ENCODE measurements around the gene DEPP1.

The DEPP1 gene

DNA sequence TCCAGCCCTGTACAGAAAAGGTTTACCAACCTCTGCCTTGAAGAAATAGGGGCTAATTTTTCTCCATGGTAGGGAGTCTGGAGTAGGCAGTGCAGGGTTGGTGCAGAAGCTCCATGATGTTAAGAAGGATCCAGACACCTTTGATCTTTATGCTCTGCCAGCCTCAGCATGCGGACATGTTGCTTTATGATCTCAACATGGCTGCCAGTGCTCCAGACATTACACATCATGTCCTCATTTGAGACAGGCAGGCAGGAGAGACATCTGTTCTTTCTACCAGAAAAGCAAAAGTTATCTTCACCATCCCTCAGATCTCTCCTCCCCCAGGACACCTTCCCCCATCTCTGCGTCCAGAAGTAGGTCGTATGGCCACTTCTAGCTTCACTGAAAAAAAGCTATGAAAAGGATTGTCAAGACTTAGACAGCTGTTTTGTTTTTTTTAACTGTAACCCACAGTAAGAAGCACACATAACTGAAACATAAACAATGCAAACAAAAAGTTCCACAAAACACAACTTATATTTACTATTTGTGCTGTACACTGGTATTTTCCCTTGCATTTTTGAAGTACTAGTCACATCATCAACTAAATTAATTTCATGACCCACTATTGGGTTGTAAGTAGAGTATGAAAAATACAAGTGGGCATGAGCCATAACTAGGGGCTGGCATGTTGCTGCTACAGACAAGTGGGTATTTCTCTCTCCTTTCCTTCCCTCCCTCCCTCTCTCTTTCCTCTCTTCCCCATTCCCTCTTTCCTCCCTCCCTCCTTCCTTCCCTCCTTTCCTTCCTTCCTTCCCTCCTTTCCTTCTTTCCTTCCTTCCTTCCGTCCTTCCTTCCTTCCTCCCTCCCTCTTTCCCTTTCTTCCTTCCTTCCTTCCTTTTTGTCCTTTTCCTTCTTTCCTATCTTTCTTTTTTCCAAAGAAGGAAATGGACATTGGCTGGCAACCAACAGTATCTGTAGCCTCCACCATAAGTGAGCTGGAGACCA lies 21.6 kb downstream of the DEPP1 start:
- no peak overlapping the region for H3K9ac ChIP-seq (ENCODE audit: low read depth, low read length)
- H3K4me1 ChIP-seq (ENCODE audit: insufficient read depth, low read length) = peaks cover 46% of the 10 kb centered on the region
- H3K36me3 ChIP-seq (ENCODE audit: insufficient read depth, low read length) = no peaks in the 10 kb centered on the region
- no peak overlapping the region for H3K27ac ChIP-seq (ENCODE audit: low read depth, low read length)
- H3K9me3 ChIP-seq (ENCODE audit: insufficient read depth, low read depth, low read length) = no peaks in the 10 kb centered on the region
- 92% methylated on average over 4 of the region's 4 CpGs for WGBS
- H3K27me3 ChIP-seq (ENCODE audit: insufficient read depth, low read length) = peaks cover 10% of the 10 kb centered on the region
- H3K4me3 ChIP-seq (ENCODE audit: low read length) = no peak overlapping the region

DNA sequence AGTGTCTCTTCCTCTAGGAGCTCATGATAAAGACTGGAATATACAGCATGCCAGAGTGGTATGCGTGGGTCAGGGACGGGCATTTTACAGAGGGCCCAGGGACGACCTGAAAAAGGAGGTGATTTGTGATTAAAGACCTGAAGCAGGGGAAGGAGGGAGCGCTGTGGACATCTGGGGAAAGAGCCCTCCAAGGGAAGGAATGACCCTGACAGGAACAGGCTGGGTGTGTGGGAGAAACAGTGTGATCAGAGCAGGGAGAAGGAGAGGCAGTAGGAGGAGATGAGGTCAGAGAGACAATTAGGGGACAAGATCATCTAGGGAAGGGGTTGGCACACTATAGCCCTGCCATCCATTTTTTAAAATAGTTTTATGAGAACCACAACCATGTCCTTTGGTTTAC lies 22.4 kb downstream of the DEPP1 start:
- no peaks in the 10 kb centered on the region for H3K9me3 ChIP-seq (ENCODE audit: insufficient read depth, low read depth, low read length)
- no peak overlapping the region for H3K9ac ChIP-seq (ENCODE audit: low read depth, low read length)
- H3K36me3 ChIP-seq (ENCODE audit: insufficient read depth, low read length) = no peaks in the 10 kb centered on the region
- H3K27ac ChIP-seq (ENCODE audit: low read depth, low read length) = no peak overlapping the region
- 91% methylated on average over 4 of the region's 4 CpGs for WGBS
- peaks cover 10% of the 10 kb centered on the region for H3K27me3 ChIP-seq (ENCODE audit: insufficient read depth, low read length)
- H3K4me3 ChIP-seq (ENCODE audit: low read length) = no peak overlapping the region
- H3K4me1 ChIP-seq (ENCODE audit: insufficient read depth, low read length) = peaks cover 40% of the 10 kb centered on the region

- Histone ChIP-seq H3K9me3 (ENCODE audit: insufficient read depth, low read depth, low read length) (no peaks in the 10 kb centered on the region), H3K27ac (ENCODE audit: low read depth, low read length) (no peak overlapping the region), H3K4me3 (ENCODE audit: low read length) (no peak overlapping the region), H3K36me3 (ENCODE audit: insufficient read depth, low read length) (no peaks in the 10 kb centered on the region), H3K4me1 (ENCODE audit: insufficient read depth, low read length) (peaks cover 34% of the 10 kb centered on the region), H3K27me3 (ENCODE audit: insufficient read depth, low read length) (peaks cover 8% of the 10 kb centered on the region), H3K9ac (ENCODE audit: low read depth, low read length) (no peak overlapping the region)
- 93% methylated on average over 8 of the region's 8 CpGs for WGBS
These were observed 23.1 kb downstream of the DEPP1 start for GRCh38 chr10:44955413-44956070.

- H3K27ac ChIP-seq (ENCODE audit: low read depth, low read length) = no peak overlapping the region
- no peak overlapping the region for H3K4me3 ChIP-seq (ENCODE audit: low read length)
- peaks cover 2% of the 10 kb centered on the region for H3K27me3 ChIP-seq (ENCODE audit: insufficient read depth, low read length)
- H3K4me1 ChIP-seq (ENCODE audit: insufficient read depth, low read length) = peaks cover 28% of the 10 kb centered on the region
- no peaks in the 10 kb centered on the region for H3K36me3 ChIP-seq (ENCODE audit: insufficient read depth, low read length)
- no peak overlapping the region for H3K9ac ChIP-seq (ENCODE audit: low read depth, low read length)
- no peaks in the 10 kb centered on the region for H3K9me3 ChIP-seq (ENCODE audit: insufficient read depth, low read depth, low read length)
These were observed 23.6 kb downstream of the DEPP1 start for GRCh38 chr10:44954962-44955361.

GRCh38 chr10:44954042-44954441 lies 24.6 kb downstream of the DEPP1 start:
- Histone ChIP-seq H3K4me3 (ENCODE audit: low read length) (no peak overlapping the region), H3K27ac (ENCODE audit: low read depth, low read length) (no peak overlapping the region), H3K9me3 (ENCODE audit: insufficient read depth, low read depth, low read length) (no peaks in the 10 kb centered on the region), H3K9ac (ENCODE audit: low read depth, low read length) (no peak overlapping the region), H3K36me3 (ENCODE audit: insufficient read depth, low read length) (no peaks in the 10 kb centered on the region), H3K4me1 (ENCODE audit: insufficient read depth, low read length) (peaks cover 33% of the 10 kb centered on the region), H3K27me3 (ENCODE audit: insufficient read depth, low read length) (no peaks in the 10 kb centered on the region)

- H3K4me3 ChIP-seq (ENCODE audit: low read length) = no peak overlapping the region
- no peak overlapping the region for H3K27ac ChIP-seq (ENCODE audit: low read depth, low read length)
- WGBS = 61% methylated on average over 2 of the region's 2 CpGs
- no peaks in the 10 kb centered on the region for H3K27me3 ChIP-seq (ENCODE audit: insufficient read depth, low read length)
- H3K9me3 ChIP-seq (ENCODE audit: insufficient read depth, low read depth, low read length) = no peaks in the 10 kb centered on the region
- H3K9ac ChIP-seq (ENCODE audit: low read depth, low read length) = no peak overlapping the region
- peaks cover 20% of the 10 kb centered on the region for H3K4me1 ChIP-seq (ENCODE audit: insufficient read depth, low read length)
- no peaks in the 10 kb centered on the region for H3K36me3 ChIP-seq (ENCODE audit: insufficient read depth, low read length)
These were observed 25.8 kb downstream of the DEPP1 start for GRCh38 chr10:44952779-44953231.

DNA sequence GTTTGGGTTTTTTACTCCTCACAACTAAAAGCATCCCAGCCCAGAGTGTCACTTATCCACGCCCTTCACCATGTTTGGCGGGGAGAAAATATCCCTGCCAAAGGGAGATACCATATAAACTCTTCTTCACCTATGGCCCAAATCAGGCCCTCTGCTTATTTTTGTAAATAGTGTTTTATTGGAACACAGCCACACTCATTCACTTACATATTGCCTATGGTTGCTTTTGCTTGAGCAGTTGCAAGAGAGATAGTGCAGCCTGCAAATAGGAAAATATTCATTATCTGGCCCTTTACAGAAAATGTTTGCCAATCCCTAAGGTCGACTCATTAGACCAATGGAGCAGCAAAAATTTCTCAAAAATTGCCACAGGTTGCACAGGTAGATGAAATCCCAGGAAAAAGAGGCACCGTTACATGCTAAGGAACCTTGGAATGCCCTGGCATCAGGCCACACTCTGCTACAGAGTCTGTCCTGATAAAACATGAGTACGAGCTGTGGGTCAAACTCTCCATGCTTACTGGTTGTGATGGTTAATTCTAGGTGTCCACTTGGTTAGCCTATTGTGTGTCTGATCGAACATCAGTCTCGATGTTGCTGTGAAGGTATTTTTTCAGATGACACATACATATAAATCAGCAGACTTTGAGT lies 26.9 kb downstream of the DEPP1 start:
- no peaks in the 10 kb centered on the region for H3K27me3 ChIP-seq (ENCODE audit: insufficient read depth, low read length)
- H3K27ac ChIP-seq (ENCODE audit: low read depth, low read length) = no peak overlapping the region

GRCh38 chr10:44950326-44951225 lies 28.0 kb downstream of the DEPP1 start:
- H3K9me3 ChIP-seq (ENCODE audit: insufficient read depth, low read depth, low read length) = no peaks in the 10 kb centered on the region
- H3K27me3 ChIP-seq (ENCODE audit: insufficient read depth, low read length) = no peaks in the 10 kb centered on the region
- no peak overlapping the region for H3K4me3 ChIP-seq (ENCODE audit: low read length)
- no peak overlapping the region for H3K9ac ChIP-seq (ENCODE audit: low read depth, low read length)
- peaks cover 20% of the 10 kb centered on the region for H3K4me1 ChIP-seq (ENCODE audit: insufficient read depth, low read length)
- 94% methylated on average over 10 of the region's 10 CpGs for WGBS
- H3K36me3 ChIP-seq (ENCODE audit: insufficient read depth, low read length) = no peaks in the 10 kb centered on the region
- no peak overlapping the region for H3K27ac ChIP-seq (ENCODE audit: low read depth, low read length)

More for the DNA sequence above, 26.9 kb downstream of the DEPP1 start:
- H3K9ac ChIP-seq (ENCODE audit: low read depth, low read length) = no peak overlapping the region
- peaks cover 20% of the 10 kb centered on the region for H3K4me1 ChIP-seq (ENCODE audit: insufficient read depth, low read length)
- H3K36me3 ChIP-seq (ENCODE audit: insufficient read depth, low read length) = no peaks in the 10 kb centered on the region
- H3K4me3 ChIP-seq (ENCODE audit: low read length) = no peak overlapping the region
- WGBS = 93% methylated on average over 5 of the region's 7 CpGs
- no peaks in the 10 kb centered on the region for H3K9me3 ChIP-seq (ENCODE audit: insufficient read depth, low read depth, low read length)

DNA sequence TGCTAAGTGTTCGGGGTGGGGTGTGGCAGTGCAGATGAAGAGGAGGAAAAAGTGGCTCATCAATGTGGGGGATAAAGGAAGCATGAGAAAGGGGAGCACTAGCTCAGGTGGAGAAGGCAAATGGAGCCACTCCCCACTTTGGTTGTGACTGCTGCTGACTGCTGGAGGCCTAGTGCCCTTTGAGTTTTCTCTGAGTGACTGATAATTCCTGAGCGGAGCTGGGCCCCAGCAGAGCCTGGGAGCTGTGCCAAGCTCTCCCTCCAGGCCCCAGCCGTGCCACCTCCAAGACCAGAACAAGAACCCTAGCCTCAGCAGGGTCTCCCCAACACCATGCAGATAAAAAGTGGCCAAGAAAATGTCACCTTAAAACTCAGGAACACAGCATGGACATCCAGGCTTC lies 28.7 kb downstream of the DEPP1 start:
- Histone ChIP-seq H3K9ac (ENCODE audit: low read depth, low read length) (no peak overlapping the region), H3K27me3 (ENCODE audit: insufficient read depth, low read length) (no peaks in the 10 kb centered on the region), H3K4me1 (ENCODE audit: insufficient read depth, low read length) (peaks cover 20% of the 10 kb centered on the region), H3K36me3 (ENCODE audit: insufficient read depth, low read length) (no peaks in the 10 kb centered on the region), H3K27ac (ENCODE audit: low read depth, low read length) (no peak overlapping the region), H3K4me3 (ENCODE audit: low read length) (no peak overlapping the region), H3K9me3 (ENCODE audit: insufficient read depth, low read depth, low read length) (0 out of 2 replicates have a peak, but pooled peaks cover 5% of the 10 kb centered on the region)
- 89% methylated on average over 3 of the region's 3 CpGs for WGBS

- H3K9ac ChIP-seq (ENCODE audit: low read depth, low read length) = no peak overlapping the region
- no peaks in the 10 kb centered on the region for H3K36me3 ChIP-seq (ENCODE audit: insufficient read depth, low read length)
- no peak overlapping the region for H3K4me3 ChIP-seq (ENCODE audit: low read length)
- H3K27ac ChIP-seq (ENCODE audit: low read depth, low read length) = no peak overlapping the region
- H3K9me3 ChIP-seq (ENCODE audit: insufficient read depth, low read depth, low read length) = peaks cover 10% of the 10 kb centered on the region; the same call in 1 of the 2 replicates
- WGBS = 82% methylated on average over 5 of the region's 5 CpGs
- no peaks in the 10 kb centered on the region for H3K27me3 ChIP-seq (ENCODE audit: insufficient read depth, low read length)
- peaks cover 20% of the 10 kb centered on the region for H3K4me1 ChIP-seq (ENCODE audit: insufficient read depth, low read length)
These were observed 29.3 kb downstream of the DEPP1 start for GRCh38 chr10:44949127-44949802.
